Upper lobe of left lung (tissue), 4 donors: ENCODE results near the gene MRPL48.

Experiments
- CTCF ChIP-seq, 6 experiments: fragments of 450-650 bp in 4 of 6; fragments of 200-600 bp in 2 of 6; sonication (generic) in 2 of 6; IDR thresholded peaks; one replicate each; pipeline ENCODE4 v1.5.1; 2016 to 2019; ENCODE audit warnings: antibody characterized with exemption in 6 of 6
- EP300 ChIP-seq, 4 donors: sonication (generic); formaldehyde crosslinking; IDR thresholded peaks; one replicate each; pipeline ENCODE4 v1.5.1; 2017; ENCODE audit warnings: antibody characterized with exemption in 4 of 4, control low read depth in 2 of 4
- POLR2A ChIP-seq, 4 donors: fragments of 450-650 bp; IDR thresholded peaks; one replicate each; pipeline ENCODE4 v1.5.1; 2016 to 2017; ENCODE audit warnings: antibody characterized with exemption in 4 of 4, mild to moderate bottlenecking in 2 of 4
- POLR2AphosphoS5 ChIP-seq, 2 donors: sonication (generic); formaldehyde crosslinking; IDR thresholded peaks; one replicate each; pipeline ENCODE4 v1.5.1; 2017; ENCODE audit warnings: antibody characterized with exemption in 2 of 2

GRCh38 chr11:73839123-73839457 lies 51.4 kb downstream of the MRPL48 start:
- TF ChIP-seq POLR2AphosphoS5 (IDR thresholded peaks at IDR 0.05) (no peak), CTCF (IDR thresholded peaks at IDR 0.05) (no peak), EP300 (IDR thresholded peaks at IDR 0.05) (no peak), POLR2A (IDR thresholded peaks at IDR 0.05) (no peak)
